NCI-H510A treated with DMSO at 0.1 percent for 48 hours (cell line): Measurements from ENCODE around the gene NAT10.
"Not testable (repeated sequence)": the region's sequence is repeated elsewhere in the genome, so short reads cannot be mapped to it uniquely, and the experiment has no call there.

Source experiments
- DNase-seq: peaks from one replicate; lab custom pipeline; 2025; lab: John Stamatoyannopoulos, UW

The NAT10 gene

GRCh38 chr11:34168642-34169420, 63.4 kb downstream of the NAT10 start:
- DNase-seq, result no peak

DNA sequence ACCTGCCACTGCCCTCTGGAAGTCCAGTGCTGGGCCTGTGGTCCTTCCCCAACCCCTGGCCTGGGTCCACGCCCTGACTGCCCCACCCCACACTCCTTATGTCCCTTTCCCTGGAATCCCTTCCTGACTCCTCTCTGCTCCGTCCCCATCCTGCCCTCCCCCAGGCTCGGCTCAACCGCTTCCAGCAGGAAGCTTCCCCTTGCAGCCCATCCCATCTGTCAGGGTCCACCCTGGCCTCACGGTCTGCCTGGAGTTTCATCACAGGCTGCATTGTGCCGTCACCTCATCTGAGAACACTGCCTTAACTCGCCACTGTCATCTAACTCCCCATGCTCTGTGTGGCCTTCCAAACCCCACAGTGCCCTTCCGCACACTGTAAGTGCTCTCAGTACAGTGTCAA, 64.3 kb downstream of the NAT10 start:
- DNase-seq, result no peak

DNA sequence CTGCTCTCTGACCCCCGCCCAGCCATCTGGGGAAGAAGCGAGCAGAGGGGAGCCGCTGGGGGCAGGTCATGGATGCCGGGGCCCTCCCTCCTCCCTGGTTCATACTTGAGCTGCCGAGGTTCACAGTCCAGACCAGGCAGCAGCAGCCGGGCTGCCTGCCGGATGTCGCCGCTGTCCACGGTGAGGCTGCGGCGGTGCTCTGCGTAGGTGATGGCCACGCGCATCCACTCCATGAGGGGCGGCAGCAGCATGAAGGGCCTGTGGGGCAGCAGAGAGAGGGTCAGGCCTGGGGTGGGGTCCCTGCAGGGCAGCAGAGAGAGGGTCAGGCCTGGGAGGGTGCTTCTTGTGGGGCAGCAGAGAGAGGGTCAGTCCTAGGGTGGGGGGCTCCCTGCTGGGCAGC, 67.6 kb downstream of the NAT10 start:
- DNase-seq, result no peak

DNA sequence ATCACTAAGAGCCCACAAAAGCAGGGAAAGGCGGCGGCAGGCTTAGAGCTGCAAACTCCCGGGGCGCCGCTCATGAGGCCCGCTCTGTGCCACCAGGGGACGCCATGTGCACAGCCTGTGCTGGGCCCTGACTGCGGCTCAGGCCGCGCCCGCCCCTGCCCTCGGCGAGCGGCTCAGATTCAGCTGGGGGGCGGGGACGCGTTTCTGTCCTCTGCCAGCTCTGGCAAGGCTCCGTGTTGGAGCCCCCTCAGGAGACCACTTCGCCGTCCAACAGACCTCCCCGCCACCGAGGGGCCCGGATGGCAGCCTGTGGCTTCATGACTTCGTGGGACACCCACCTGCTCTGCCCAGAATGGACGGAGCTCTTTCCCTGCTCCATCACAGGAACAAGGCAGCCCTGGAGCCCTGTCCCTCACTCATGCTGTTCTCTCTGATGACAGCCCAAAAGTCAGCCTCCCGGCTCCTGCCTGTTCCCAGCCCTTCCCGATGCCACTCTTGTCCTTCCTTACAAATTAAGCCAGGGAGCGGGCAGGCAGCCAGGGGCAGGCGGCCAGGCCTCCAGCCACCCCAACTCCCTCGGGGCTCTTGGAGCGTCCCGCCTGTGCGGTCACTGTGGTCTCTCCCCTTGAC, 69.1 kb downstream of the NAT10 start:
- DNase-seq, result peak; percentile 7

DNA sequence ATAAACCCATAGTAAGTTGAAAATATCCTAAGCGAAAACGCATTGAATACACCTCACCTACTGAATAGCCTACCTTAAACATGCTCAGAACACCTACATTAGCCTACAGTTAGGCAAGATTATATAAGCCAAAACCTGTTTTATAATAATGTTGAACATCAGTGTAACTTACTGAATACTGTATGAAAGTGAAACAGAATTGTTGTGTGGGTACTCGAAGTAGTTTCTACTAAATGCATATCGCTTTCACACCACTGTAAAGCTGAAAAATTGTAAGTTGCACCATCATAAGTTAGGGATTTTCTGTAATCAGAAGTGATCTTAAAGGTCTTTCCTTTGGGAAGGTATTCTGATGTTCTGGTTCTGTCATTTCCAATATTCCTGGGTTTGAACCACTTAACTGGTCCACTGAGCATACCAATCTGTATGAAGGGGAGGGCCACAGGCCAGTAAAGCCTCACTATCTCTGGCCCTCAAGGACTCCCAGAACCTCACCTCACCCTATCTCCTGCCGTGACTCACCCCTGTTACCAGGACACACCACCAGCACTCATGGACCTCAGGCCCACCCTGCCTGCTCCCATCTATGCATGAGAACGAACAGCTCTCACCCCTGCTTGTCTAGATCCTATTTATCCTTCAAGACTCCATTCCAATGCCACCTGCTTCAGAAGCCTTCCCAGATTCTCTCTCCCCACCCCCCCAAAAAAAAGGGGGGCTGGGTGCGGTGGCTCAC, 70.0 kb downstream of the NAT10 start:
- no peak for DNase-seq

DNA sequence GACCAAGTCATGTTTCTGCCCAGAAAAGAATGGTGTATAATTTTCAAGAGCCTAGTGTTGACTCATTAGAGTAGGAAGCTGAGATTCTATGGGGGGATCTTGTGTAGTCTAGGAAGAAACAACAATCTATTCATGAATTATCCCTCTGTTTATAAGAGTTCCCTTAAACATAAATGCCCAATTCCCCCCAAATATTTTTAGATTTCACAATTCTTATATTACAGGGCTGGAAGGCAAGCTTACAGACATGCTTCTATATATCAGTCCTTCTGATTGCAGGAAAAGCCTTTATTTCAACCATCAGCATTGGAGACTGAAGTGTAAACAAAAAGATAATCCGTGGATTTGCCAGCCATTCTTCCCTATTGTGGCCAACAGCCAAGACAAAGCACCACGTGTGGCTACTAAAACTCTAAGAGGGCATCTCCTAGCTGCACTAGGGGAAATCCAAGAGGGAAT, 71.4 kb downstream of the NAT10 start:
- DNase-seq, result no peak

GRCh38 chr11:34178209-34178821, 72.9 kb downstream of the NAT10 start:
- DNase-seq, result no peak

DNA sequence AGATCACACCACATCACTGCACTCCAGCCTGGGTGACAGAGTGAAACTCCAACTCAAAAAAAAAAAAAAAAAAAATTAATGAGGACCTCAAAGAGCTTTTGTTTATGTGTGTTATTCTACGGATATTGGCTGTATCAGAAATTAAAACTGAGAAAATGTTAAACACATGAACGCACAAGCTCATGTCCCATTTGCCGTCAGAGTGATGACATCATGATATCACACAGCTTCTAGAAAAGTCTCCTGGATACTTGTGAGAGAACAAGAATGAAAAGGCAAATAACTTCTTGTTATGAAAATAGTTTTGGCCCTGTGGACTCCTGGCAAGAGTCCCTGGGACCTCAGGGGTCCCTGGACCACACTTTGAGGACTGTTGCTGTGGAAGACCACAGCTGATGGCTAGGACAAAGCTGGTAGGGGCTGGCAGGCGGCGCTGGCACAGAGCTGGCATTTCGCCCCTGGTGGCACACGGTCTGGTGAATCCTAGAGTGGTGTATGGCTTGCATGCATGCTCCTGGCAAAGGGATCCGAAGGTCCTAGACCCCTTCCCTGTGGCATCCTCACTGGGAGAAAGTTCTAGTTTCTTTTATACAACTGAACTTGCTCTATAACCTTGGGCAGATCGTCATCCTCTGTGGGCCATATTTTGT, 73.7 kb downstream of the NAT10 start:
- no peak for DNase-seq

GRCh38 chr11:34180040-34180813, 74.8 kb downstream of the NAT10 start:
- DNase-seq, result no peak

GRCh38 chr11:34180814-34181165, 75.4 kb downstream of the NAT10 start:
- not testable (repeated sequence) for DNase-seq

- no peak for DNase-seq
These were observed 75.8 kb downstream of the NAT10 start for GRCh38 chr11:34181251-34181650.

GRCh38 chr11:34181856-34182405, 76.5 kb downstream of the NAT10 start:
- no peak for DNase-seq

DNA sequence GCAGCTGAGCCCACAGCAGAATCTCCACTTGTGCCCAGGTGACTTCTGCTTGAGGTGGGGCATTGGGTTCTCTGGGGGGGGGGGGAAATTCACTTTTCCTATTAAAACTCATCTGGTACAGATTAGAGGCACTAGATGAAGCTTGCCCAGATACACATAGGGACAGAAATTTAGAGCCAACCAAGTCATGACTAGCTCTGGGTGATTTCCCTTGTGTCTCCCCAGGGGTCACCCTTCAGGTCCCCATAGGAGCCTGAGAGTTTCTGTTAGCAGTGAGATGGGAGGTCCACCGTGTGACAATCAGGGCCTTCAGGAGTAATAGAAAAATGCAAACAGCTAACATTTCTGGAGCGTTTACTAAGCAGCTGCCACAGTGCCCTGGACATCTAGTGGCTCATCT, 77.0 kb downstream of the NAT10 start:
- DNase-seq, result no peak

- no peak for DNase-seq
These were observed 77.7 kb downstream of the NAT10 start for GRCh38 chr11:34182921-34183685.

DNA sequence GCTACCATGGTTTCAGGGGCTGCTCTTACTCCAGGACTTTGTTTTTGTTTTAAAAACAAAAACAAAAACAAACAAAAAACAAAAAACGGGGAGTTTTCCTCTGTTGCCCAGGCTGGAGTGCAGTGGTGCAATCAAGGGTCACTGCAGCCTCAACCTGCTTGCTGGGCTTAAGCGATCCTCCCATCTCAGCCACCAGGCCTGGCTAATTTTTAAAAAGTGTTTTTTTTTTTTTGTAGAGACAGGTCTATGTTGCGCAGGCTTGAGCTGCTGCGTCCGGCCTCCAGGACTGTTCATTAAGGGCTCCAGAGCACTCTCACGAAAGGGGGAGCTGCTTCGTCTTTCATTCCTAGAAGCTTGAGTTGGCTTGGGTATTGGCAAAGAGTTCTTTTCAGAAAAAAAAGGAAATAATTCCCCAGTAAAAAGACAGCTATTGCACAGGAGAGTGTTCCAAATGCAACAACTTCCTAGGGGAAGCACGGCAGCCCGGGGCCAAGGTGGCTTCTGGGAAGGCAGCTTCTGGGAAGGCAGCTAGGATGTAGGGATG, 78.5 kb downstream of the NAT10 start:
- no peak for DNase-seq

DNA sequence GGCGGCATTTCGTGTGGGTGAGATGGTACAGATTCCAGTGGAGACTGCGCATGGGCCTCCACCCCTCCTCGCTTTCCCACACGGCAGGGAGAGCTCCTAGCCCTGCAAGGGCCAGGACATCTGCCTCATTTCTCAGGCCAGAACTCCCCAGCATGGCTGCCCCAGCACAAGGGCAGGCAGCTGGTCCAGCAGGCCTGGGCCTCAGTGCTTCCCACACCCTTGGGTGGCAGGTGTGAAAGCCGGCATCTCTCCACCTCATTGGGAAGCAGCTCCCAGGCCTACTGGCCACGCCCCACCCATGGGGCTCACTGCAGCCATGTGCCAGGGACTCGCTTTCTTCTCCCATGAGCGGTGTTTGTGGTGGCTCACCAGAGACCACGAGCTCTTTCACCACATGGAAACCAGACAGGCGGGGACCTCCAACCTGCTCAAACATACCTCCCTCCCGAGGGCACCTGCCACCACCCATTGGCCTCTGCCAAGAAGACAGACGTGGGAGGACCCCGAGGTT, 79.1 kb downstream of the NAT10 start:
- DNase-seq, result no peak

GRCh38 chr11:34185926-34186841, 80.8 kb downstream of the NAT10 start:
- no peak for DNase-seq

DNA sequence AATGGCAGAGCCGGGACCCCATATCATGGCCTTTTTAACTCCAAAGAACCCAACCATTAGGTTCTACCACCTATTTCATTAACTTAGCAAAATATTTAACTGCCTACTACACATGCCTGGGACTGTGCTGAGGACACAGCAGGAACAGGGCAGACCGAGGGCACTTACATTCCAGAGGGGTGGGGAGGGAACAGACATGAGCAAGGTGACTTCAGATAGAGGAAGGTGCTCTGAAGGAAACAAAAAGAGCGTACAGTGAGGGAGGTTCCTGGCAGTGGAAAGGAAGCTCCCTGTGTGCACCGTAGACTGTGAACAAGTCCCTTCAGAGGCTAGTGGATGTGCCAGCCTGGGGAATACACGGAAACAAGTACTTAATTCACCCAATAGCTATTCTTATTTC, 82.8 kb downstream of the NAT10 start:
- DNase-seq, result no peak

- no peak for DNase-seq
These were observed 83.8 kb downstream of the NAT10 start for GRCh38 chr11:34189191-34189590.
